Measurements from ENCODE around the gene VGLL1. TPM values are rescaled to one million over a fixed set of nuclear protein-coding genes. Genes with fewer than 3 reads are reported as not detected.
A peak's percentile ranks its signal among the peaks of the same experiment; 100 is the strongest.

The VGLL1 gene
- total RNA-seq, 5 donors from 2014 or later (not counting 1 experiment from before 2014, with no cell fraction given): not detected

- no peaks in the 10 kb centered on the region for H3K9me3 Mint-ChIP-seq
- Histone ChIP-seq H3K27ac (ENCODE audit: low read length) (peak overlapping the region; percentile 91), H3K4me3 (ENCODE audit: control insufficient read depth in 1 of 2, extremely low read depth in 1 of 2, low read length in 1 of 2) (no peak overlapping the region), H3K4me1 (ENCODE audit: control insufficient read depth in 1 of 2, extremely low read depth in 1 of 2, insufficient read depth in 2 of 2, low read length in 2 of 2) (peaks cover 21 to 44% of the 10 kb centered on the region in 2 experiments), H3K9me3 (no peaks in the 10 kb centered on the region), H3K27me3 (replicated peaks in 1 of 2; ENCODE audit: control insufficient read depth in 2 of 2, extremely low read depth in 1 of 2, insufficient read depth in 2 of 2, low read length in 1 of 2) (no peaks in the 10 kb centered on the region), H3K36me3 (ENCODE audit: control insufficient read depth in 2 of 2, extremely low read depth in 1 of 2, insufficient read depth in 1 of 2, low read length in 1 of 2) (no peaks in the 10 kb centered on the region)
- H3K4me1 Mint-ChIP-seq: peaks cover 42 to 59% (median 50%) of the 10 kb centered on the region in 3 donors
- DNase-seq (no peak), ATAC-seq (replicated peaks in 1 of 4) (no peak)
- 17% methylated on average over 2 of the region's 5 CpGs for WGBS (ENCODE audit: insufficient coverage)
- peak overlapping the region; percentile 1 to 41 (median 33) for H3K4me3 Mint-ChIP-seq
- peaks cover 0 to 16% of the 10 kb centered on the region in 2 donors for H3K27me3 Mint-ChIP-seq
- H3K36me3 Mint-ChIP-seq: no peaks in the 10 kb centered on the region
- peak overlapping the region; percentile 86 to 97 for H3K27ac Mint-ChIP-seq
- CTCF ChIA-PET: interaction anchor here (0.6 to 1.1 kb wide), 3 partner anchors 41 to 66 kb away, joined by 3 to 5 read pairs (median 5); no protein-coding TSS in a partner anchor
- POLR2A ChIA-PET: no interaction called here
These were observed 53.2 kb downstream of the VGLL1 start for GRCh38 chrX:136585262-136585661.

DNA sequence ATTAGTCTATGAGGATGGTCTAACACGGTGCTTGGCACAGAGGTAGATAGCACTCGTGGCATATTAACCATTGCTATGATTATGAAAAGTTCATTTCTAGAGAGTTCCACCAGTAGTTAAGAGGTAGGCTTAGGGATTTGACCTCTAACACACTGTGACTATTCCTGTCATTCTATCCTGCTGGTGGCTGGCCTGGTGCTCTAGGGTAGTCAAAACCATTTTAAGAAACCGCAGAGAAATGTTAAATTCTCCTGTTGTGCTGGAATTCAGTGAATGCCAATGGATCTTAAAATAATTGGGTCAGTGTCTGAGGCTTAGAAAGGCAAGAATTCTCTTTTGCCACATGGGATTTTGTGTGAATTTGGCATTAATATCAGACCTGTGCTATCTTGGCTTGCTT is 53.9 kb downstream of the VGLL1 start:
- DNase-seq (no peak), ATAC-seq (replicated peaks in 1 of 4) (no peak)
- no peaks in the 10 kb centered on the region for H3K9me3 ChIP-seq
- no peaks in the 10 kb centered on the region for H3K36me3 ChIP-seq (ENCODE audit: control insufficient read depth in 2 of 2, extremely low read depth in 1 of 2, insufficient read depth in 1 of 2, low read length in 1 of 2)
- Mint-ChIP-seq H3K4me3 (peak overlapping the region in 1 of 3 donors; percentile 64), H3K27me3 (peaks cover 0 to 16% of the 10 kb centered on the region in 2 donors), H3K36me3 (no peaks in the 10 kb centered on the region), H3K9me3 (no peaks in the 10 kb centered on the region), H3K27ac (peak overlapping the region; percentile 86 to 97), H3K4me1 (peaks cover 42 to 60% (median 50%) of the 10 kb centered on the region in 3 donors)
- ChIA-PET CTCF (interaction anchor here in 1 of 2 donors (1.1 to 1.6 kb wide), 4 partner anchors 8 to 41 kb away, joined by 3 to 13 read pairs (median 6); no protein-coding TSS in a partner anchor), POLR2A (interaction anchor here (0.5 to 1.6 kb wide), 4 partner anchors 9 to 528 kb away, joined by 5 to 8 read pairs (median 7); partner anchors contain the start of gene RBMX (in 1 of the 2))
- no CpG with 5 or more reads among the region's 3 CpGs for WGBS (ENCODE audit: insufficient coverage)
- H3K4me3 ChIP-seq (ENCODE audit: control insufficient read depth in 1 of 2, extremely low read depth in 1 of 2, low read length in 1 of 2): no peak overlapping the region
- peaks cover 21 to 44% of the 10 kb centered on the region in 2 experiments for H3K4me1 ChIP-seq (ENCODE audit: control insufficient read depth in 1 of 2, extremely low read depth in 1 of 2, insufficient read depth in 2 of 2, low read length in 2 of 2)
- peak overlapping the region; percentile 91 for H3K27ac ChIP-seq (ENCODE audit: low read length)
- H3K27me3 ChIP-seq (replicated peaks in 1 of 2; ENCODE audit: control insufficient read depth in 2 of 2, extremely low read depth in 1 of 2, insufficient read depth in 2 of 2, low read length in 1 of 2): no peaks in the 10 kb centered on the region

DNA sequence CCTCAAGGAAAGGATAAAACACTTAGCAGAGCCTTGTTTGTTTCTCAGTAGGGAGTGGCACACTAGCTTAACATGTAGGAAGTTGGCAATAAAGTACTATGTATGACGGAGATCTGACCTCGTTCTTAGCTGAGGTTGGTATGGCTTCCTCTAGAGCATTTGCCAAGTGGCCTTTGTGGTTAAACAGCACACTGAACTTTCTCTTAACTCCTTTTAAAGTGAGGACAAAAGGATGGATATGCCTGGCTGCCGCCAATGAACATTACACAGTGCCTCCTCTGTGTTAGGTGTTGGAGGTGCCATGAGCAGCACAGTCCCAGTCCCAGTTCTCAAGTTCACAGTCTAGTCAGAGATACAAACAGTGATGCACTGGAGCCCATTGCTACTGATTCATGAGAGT is 54.4 kb downstream of the VGLL1 start:
- H3K4me3 ChIP-seq (ENCODE audit: control insufficient read depth in 1 of 2, extremely low read depth in 1 of 2, low read length in 1 of 2): no peak overlapping the region
- peak overlapping the region in 2 of 3 donors; percentile 25 to 64 for H3K4me3 Mint-ChIP-seq
- no peaks in the 10 kb centered on the region for H3K9me3 Mint-ChIP-seq
- POLR2A ChIA-PET: interaction anchor here (0.5 to 1.6 kb wide), 4 partner anchors 9 to 528 kb away, joined by 5 to 8 read pairs (median 7); partner anchors contain the start of gene RBMX (in 1 of the 2)
- H3K4me1 ChIP-seq (ENCODE audit: control insufficient read depth in 1 of 2, extremely low read depth in 1 of 2, insufficient read depth in 2 of 2, low read length in 2 of 2): peaks cover 21 to 44% of the 10 kb centered on the region in 2 experiments
- peak overlapping the region; percentile 91 for H3K27ac ChIP-seq (ENCODE audit: low read length)
- CTCF ChIA-PET: interaction anchor here in 1 of 2 donors (1.1 to 1.6 kb wide), 4 partner anchors 9 to 40 kb away, joined by 3 to 13 read pairs (median 6); no protein-coding TSS in a partner anchor
- no CpG with 5 or more reads among the region's 3 CpGs for WGBS (ENCODE audit: insufficient coverage)
- no peaks in the 10 kb centered on the region for H3K9me3 ChIP-seq
- ATAC-seq (replicated peaks in 1 of 4) (peak; percentile 84 to 96 (median 92)), DNase-seq (peak in 33 of 35 experiments; percentile 12 to 79 (median 52))
- no peaks in the 10 kb centered on the region for H3K36me3 ChIP-seq (ENCODE audit: control insufficient read depth in 2 of 2, extremely low read depth in 1 of 2, insufficient read depth in 1 of 2, low read length in 1 of 2)
- peaks cover 42 to 60% (median 50%) of the 10 kb centered on the region in 3 donors for H3K4me1 Mint-ChIP-seq
- peaks cover 0 to 16% of the 10 kb centered on the region in 2 donors for H3K27me3 Mint-ChIP-seq
- no peaks in the 10 kb centered on the region for H3K27me3 ChIP-seq (replicated peaks in 1 of 2; ENCODE audit: control insufficient read depth in 2 of 2, extremely low read depth in 1 of 2, insufficient read depth in 2 of 2, low read length in 1 of 2)
- peak overlapping the region; percentile 86 to 97 for H3K27ac Mint-ChIP-seq
- H3K36me3 Mint-ChIP-seq: no peaks in the 10 kb centered on the region

- CTCF ChIA-PET: interaction anchor here in 1 of 2 donors (1.6 kb wide), 1 partner anchor 10 kb away, joined by 13 read pairs; no protein-coding TSS in a partner anchor
- Mint-ChIP-seq H3K4me1 (peaks cover 42 to 60% (median 50%) of the 10 kb centered on the region in 3 donors), H3K9me3 (no peaks in the 10 kb centered on the region), H3K4me3 (peak overlapping the region in 2 of 3 donors; percentile 34 to 64), H3K27me3 (peaks cover 0 to 10% of the 10 kb centered on the region in 2 donors), H3K27ac (peak overlapping the region; percentile 86 to 97), H3K36me3 (no peaks in the 10 kb centered on the region)
- DNase-seq (no peak), ATAC-seq (replicated peaks in 1 of 4) (no peak)
- Histone ChIP-seq H3K27me3 (replicated peaks in 1 of 2; ENCODE audit: control insufficient read depth in 2 of 2, extremely low read depth in 1 of 2, insufficient read depth in 2 of 2, low read length in 1 of 2) (no peaks in the 10 kb centered on the region), H3K4me1 (ENCODE audit: control insufficient read depth in 1 of 2, extremely low read depth in 1 of 2, insufficient read depth in 2 of 2, low read length in 2 of 2) (peaks cover 21 to 44% of the 10 kb centered on the region in 2 experiments), H3K27ac (ENCODE audit: low read length) (peak overlapping the region; percentile 91), H3K36me3 (ENCODE audit: control insufficient read depth in 2 of 2, extremely low read depth in 1 of 2, insufficient read depth in 1 of 2, low read length in 1 of 2) (no peaks in the 10 kb centered on the region), H3K4me3 (ENCODE audit: control insufficient read depth in 1 of 2, extremely low read depth in 1 of 2, low read length in 1 of 2) (no peak overlapping the region), H3K9me3 (no peaks in the 10 kb centered on the region)
- POLR2A ChIA-PET: no interaction called here
- no CpG with 5 or more reads among the region's 3 CpGs for WGBS (ENCODE audit: insufficient coverage)
These were observed 55.5 kb downstream of the VGLL1 start for GRCh38 chrX:136587532-136587931.

DNA sequence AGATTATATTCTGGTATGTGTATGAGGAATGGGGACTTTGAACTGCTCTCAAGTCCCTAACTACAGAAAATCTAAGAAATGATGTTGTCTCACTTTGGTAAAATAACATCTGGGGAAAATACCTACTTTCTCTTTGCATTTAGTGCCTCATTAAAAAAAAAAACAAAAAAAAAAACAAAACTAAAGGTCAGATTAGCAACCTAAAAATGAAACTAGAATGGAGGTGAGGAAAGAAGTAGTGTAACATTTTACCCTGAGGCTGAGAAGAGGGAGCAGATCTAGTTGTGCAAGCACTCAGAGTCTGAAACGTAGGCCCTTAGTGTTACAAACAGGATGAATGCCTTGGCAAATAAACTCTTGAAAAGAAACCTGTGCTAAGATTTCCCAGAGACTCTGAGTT is 56.0 kb downstream of the VGLL1 start:
- H3K27ac ChIP-seq (ENCODE audit: low read length): peak overlapping the region; percentile 91
- no peaks in the 10 kb centered on the region for H3K27me3 ChIP-seq (replicated peaks in 1 of 2; ENCODE audit: control insufficient read depth in 2 of 2, extremely low read depth in 1 of 2, insufficient read depth in 2 of 2, low read length in 1 of 2)
- H3K4me1 ChIP-seq (ENCODE audit: control insufficient read depth in 1 of 2, extremely low read depth in 1 of 2, insufficient read depth in 2 of 2, low read length in 2 of 2): peaks cover 21 to 44% of the 10 kb centered on the region in 2 experiments
- CTCF ChIA-PET: interaction anchor here in 1 of 2 donors (1.0 to 1.5 kb wide), 3 partner anchors 9 to 13 kb away, joined by 3 to 7 read pairs (median 4); no protein-coding TSS in a partner anchor
- ATAC-seq (replicated peaks in 1 of 4) (peak in 2 of 4 experiments; percentile 28), DNase-seq (peak in 1 of 35 experiments; percentile 60)
- Mint-ChIP-seq H3K4me1 (peaks cover 42 to 60% (median 50%) of the 10 kb centered on the region in 3 donors), H3K27ac (peak overlapping the region; percentile 86 to 97), H3K4me3 (peak overlapping the region in 2 of 3 donors; percentile 50 to 64), H3K9me3 (no peaks in the 10 kb centered on the region), H3K27me3 (peaks cover 0 to 10% of the 10 kb centered on the region in 2 donors), H3K36me3 (no peaks in the 10 kb centered on the region)
- WGBS (ENCODE audit: insufficient coverage): no CpG with 5 or more reads among the region's 1 CpG
- H3K4me3 ChIP-seq (ENCODE audit: control insufficient read depth in 1 of 2, extremely low read depth in 1 of 2, low read length in 1 of 2): no peak overlapping the region
- no peaks in the 10 kb centered on the region for H3K36me3 ChIP-seq (ENCODE audit: control insufficient read depth in 2 of 2, extremely low read depth in 1 of 2, insufficient read depth in 1 of 2, low read length in 1 of 2)
- POLR2A ChIA-PET: no interaction called here
- no peaks in the 10 kb centered on the region for H3K9me3 ChIP-seq

DNA sequence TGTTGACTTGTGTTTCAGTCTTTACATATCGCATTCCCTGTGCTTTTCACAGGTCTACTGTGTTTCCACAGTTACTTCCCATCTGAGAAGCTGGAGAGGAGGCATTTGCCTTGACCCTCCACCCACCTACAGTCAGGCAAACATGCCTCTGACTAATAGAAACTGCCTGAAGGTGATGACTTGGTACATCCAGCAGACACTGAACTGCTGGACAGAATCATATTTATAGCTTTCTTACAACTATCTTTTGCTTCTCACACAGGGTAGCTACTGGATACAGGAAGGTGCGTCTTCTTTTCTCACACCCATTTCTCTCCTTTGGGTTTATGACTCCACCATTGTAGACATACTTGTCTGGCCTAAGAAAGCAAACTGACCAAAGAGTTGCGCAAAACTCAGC is 58.0 kb downstream of the VGLL1 start:
- H3K4me1 ChIP-seq (ENCODE audit: control insufficient read depth in 1 of 2, extremely low read depth in 1 of 2, insufficient read depth in 2 of 2, low read length in 2 of 2): peaks cover 21 to 36% of the 10 kb centered on the region in 2 experiments
- H3K9me3 Mint-ChIP-seq: no peaks in the 10 kb centered on the region
- no peaks in the 10 kb centered on the region for H3K36me3 Mint-ChIP-seq
- peak overlapping the region; percentile 86 to 87 for H3K27ac Mint-ChIP-seq
- H3K9me3 ChIP-seq: no peaks in the 10 kb centered on the region
- H3K36me3 ChIP-seq (ENCODE audit: control insufficient read depth in 2 of 2, extremely low read depth in 1 of 2, insufficient read depth in 1 of 2, low read length in 1 of 2): no peaks in the 10 kb centered on the region
- POLR2A ChIA-PET: no interaction called here
- H3K27me3 Mint-ChIP-seq: peaks cover 0 to 12% of the 10 kb centered on the region in 2 donors
- no peak overlapping the region for H3K27ac ChIP-seq (ENCODE audit: low read length)
- H3K4me3 Mint-ChIP-seq: no peak overlapping the region
- CTCF ChIA-PET: interaction anchor here in 1 of 2 donors (0.6 to 1.4 kb wide), 2 partner anchors 13 to 97 kb away, joined by 3 read pairs; no protein-coding TSS in a partner anchor
- DNase-seq (no peak), ATAC-seq (replicated peaks in 1 of 4) (no peak)
- 100% methylated on average over 1 of the region's 3 CpGs for WGBS (ENCODE audit: insufficient coverage)
- no peaks in the 10 kb centered on the region for H3K27me3 ChIP-seq (replicated peaks in 1 of 2; ENCODE audit: control insufficient read depth in 2 of 2, extremely low read depth in 1 of 2, insufficient read depth in 2 of 2, low read length in 1 of 2)
- peaks cover 31 to 52% (median 43%) of the 10 kb centered on the region in 3 donors for H3K4me1 Mint-ChIP-seq
- no peak overlapping the region for H3K4me3 ChIP-seq (ENCODE audit: control insufficient read depth in 1 of 2, extremely low read depth in 1 of 2, low read length in 1 of 2)
